GM19324 (cell line): ENCODE measurements around the gene CHRM4.

Experiments used
- ATAC-seq: cut with Tn5 transposase; IDR thresholded peaks from one replicate; pipeline ENCODE4 v1.9.1; 2021; ENCODE audit warnings: mild to moderate bottlenecking, moderate library complexity; ENCODE audit not compliant: unreplicated experiment, low FRiP score

The CHRM4 gene

DNA sequence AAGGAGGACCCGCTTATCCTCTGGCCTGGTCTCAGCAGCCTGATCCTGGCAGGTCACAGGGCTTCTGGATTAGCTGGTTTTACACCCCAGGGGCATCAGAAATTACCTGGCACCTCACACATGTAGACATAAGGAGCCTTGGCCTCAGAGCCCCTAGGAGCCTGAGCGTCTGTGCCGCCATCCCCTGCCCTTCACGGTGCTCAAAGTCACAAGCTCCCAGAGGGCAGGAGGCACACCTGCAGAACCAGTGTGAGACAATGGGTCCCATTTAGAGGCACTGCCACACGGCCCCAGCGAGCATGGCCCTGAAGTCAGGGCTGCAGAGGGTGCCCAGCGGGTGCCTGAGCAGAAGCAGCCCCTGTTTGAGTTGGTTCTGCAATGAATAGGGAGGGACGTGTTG is 40.4 kb downstream of the CHRM4 start:
- ATAC-seq = no peak

- ATAC-seq = no peak
Measured at GRCh38 chr11:46350695-46351094, 40.9 kb downstream of the CHRM4 start.

DNA sequence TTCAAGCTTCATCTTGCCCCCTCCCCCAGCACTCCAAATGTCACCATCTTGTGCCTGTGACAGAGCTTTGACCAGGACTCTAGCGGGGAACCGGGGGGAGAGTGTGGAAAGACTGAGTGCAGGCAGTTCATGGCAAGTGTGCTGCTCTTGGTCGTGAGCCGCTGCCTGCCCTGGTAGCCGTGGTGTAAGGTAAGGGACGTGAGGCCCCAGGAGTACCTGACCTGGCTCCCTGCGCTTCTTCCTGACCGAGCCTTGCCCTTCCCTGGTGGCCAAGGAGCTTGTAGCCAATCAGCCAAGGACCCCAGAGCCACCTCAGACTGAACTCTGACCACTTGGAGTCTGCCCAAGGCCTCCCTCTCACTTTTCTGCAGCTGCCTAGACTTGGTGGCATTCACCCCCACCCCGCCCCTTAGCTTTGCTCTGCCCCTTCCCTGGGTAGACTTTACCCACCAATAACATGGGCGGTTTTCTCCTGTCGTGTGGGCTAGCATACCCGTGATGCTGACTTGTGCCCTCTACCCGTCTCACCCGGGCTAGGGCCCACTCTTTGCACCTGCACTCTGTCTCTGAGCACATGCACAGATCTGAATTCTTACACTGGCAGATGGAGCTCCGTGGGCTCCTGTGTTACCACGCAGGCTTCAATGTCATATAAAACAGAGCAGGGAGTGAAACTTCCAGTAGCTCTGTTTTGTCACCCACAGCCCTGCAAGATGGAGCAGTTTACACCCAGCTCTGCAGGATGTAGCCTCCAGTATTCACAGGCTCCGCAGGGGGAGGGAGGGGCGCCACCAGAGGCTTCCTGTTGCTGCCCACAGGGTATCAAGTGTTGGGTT is 42.8 kb downstream of the CHRM4 start:
- no peak for ATAC-seq

DNA sequence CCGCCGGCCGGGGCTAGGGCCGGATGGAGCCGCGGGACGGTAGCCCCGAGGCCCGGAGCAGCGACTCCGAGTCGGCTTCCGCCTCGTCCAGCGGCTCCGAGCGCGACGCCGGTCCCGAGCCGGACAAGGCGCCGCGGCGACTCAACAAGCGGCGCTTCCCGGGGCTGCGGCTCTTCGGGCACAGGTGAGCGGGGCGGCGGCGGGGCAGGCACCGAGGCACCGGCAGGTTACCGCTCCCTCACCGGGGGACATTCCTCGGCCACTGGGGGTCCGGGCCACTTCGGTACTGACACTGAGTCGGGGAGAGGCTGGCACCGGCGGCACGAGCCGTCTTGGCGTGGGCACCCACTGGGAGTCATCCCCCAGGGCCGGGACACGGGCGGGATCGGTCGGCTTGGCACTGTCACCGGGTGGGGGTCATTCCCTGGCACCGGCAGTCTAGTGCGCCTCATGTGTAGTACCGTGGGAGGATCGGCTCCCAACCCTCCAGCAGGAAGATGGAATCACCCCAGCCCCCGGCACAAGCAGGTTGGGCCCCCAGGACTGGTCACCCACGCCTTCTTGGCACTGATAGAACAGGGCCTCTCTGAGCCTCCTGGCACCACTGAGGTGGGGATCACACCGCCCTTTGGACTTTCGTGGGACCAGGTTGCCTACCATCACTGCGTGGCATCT is 43.8 kb downstream of the CHRM4 start:
- no peak for ATAC-seq

- peak; percentile 78 for ATAC-seq
Measured at GRCh38 chr11:46346886-46347636, 44.5 kb downstream of the CHRM4 start, which contains the start of gene DGKZ. Gene DGKZ, plus strand, starts transcription at chr11:46347463. Its CDS starts 197 bp downstream, at chr11:46347660.

DNA sequence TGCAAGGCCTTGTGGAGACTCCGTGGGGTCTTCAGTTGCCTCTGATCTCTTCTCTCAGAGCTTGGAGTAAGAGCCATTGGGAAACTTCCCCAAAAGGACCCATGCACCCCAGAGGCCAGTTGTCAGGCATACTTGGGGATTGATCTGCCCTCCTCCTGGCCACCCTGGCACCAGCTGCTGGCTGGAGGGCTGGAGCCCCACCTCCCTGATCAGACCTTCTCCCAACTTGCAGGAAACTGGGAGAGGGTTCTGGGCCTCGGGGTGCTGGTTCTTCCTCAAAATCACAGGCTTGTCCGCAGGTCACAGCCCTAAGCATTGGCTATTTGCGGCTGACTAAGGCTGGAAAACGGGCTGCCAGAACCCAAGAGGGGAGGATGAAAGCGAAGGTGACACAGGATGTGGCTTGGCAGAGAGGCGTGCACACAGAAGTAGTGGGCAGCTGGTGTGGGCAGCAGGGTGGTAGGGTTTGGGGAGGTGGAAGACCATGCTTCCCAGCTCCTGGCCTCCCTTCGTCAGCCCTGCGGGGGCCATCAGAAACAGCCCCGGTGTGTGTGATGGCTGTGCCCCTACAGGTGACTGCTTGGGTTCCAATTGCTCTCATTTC is 45.6 kb downstream of the CHRM4 start:
- ATAC-seq = no peak

- ATAC-seq = no peak
Measured at GRCh38 chr11:46345131-46345597, 46.4 kb downstream of the CHRM4 start.

DNA sequence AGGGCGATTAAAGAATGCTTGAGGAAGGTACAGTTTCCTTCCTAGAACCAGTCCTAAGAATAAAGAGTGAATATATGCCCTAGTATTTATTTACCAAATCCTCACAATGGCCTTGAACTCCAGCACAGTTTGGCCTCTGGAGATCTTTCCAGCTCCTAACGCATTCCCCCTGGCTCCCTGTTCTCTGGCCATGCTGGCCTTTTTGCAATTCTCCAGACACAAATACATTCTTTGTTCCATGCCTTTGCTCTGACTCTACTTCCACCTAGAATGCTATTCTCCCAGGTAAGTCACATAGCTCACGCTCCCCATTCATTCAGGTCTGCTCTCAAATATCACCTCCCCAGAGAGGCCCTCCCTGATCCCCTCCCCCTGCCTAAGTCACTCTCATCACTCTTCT is 48.1 kb downstream of the CHRM4 start:
- ATAC-seq = no peak

DNA sequence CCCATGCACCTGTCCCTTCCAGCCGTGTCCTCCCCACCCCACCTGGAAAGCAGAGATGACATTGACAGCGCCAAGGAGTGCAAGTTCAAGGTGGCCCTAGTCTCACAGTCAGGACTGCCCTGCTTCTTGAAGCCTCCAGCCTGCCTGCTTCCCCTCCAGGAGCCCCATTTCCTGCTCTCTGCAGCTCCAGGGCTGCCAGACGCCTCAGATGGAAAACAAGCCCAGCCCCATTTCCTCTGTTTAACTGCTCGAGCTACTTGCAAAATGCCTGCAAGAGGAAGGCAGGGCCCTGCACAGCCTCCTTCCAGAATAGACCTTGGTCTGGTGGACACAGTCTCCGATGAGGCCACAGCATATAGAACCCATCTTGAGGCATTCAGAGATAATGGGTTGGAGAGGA is 49.3 kb downstream of the CHRM4 start:
- no peak for ATAC-seq

DNA sequence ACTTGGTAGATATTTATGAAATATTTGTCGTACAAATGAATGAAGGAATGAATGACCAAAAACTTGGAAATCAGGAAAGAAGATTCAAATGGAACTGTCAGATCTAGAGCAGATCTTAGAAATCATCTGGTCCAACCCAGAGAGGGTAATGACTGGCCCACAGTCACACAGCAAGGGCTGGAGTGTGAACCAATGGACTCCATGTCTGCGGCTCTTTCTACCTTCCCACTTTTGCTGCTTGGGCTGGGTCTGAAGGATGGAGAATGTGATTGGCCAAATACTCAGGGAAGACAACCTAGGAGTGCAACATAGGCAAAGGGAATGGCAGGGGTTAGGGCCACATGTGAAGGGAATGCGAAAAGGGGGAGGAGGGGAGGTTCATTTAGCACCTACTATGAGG is 50.1 kb downstream of the CHRM4 start:
- ATAC-seq = no peak

DNA sequence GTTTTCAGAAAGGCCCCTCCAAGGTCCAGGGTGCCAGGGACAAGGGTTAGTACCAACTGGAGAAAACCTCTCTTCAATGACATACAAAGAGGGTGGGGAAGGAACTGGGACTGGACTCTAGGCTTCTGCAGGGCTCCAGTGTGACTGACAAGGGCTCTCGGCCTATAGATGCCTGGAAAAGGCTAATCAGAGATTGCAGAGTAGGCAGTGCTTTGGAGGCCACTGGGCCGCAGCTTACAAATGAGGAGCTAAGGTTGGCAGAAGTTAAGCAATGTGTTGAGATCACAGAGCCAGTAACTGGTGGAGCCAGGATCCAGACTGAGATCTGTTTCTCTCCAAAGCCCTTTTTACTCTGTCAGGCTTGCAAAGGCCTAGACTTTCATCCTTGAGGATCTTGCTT is 51.8 kb downstream of the CHRM4 start:
- no peak for ATAC-seq

- no peak for ATAC-seq
Measured at GRCh38 chr11:46338988-46339666, 52.4 kb downstream of the CHRM4 start.

- no peak for ATAC-seq
Measured at GRCh38 chr11:46338636-46338987, 53.0 kb downstream of the CHRM4 start.

GRCh38 chr11:46337626-46338345 is 53.8 kb downstream of the CHRM4 start:
- ATAC-seq = no peak

- ATAC-seq = no peak
Measured at GRCh38 chr11:46336563-46337180, 54.9 kb downstream of the CHRM4 start.

DNA sequence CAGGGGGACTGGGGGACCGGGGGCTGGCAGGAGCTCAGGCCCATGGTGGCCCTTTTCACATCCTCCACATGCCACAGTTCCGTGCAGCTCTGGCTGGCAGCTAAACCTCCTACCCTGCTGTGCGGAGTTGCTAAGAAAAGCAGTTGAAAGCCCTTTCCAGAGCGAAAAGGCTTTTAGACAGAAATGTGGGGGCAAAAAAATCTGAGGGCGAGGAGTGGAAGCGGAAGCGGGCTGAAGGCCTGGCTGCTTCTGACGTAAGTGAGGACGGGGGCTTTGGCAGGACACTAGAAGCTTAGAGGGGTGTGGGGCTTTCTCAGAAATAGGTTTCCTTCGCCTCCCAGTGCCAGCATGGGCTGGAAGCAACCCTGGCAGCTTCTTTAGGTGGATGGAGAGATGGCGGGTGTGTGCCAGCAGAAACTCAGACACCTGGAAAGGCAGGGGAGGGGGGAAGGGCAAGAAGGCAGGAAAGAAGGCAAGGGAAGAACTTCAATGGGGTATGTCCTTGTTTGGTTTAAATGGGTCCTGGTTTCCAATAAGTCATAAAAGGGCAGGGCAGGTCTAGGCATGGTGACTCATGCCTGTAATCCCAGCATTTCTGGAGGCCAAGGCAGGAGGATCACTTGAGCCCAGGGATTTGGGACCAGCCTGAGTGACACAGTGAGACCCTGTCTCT is 55.5 kb downstream of the CHRM4 start:
- no peak for ATAC-seq

- ATAC-seq = no peak
Measured at GRCh38 chr11:46335271-46335670, 56.3 kb downstream of the CHRM4 start.

DNA sequence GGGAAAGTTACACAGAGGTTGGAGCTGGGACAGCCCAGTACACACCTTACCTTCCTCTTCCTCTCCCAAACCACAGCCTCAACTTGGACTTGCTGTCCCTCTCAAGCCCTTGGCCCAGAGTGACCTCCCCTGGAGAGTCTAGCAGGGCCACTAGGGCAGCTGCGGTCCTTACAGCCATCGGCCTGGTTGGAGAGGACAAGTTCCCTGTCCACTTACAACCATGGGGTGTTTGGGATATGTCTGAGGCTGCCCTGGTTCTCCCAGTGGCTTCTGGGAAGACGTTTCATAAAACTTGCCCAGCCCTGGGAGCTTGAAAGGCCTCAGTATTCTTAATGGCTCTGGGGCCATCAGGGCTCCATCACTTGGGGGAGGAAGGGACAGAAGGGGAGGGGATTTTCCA is 57.4 kb downstream of the CHRM4 start:
- no peak for ATAC-seq
